Aorta (tissue), 5 donors: ENCODE results near the gene TDRD1. TPM values are rescaled to one million over a fixed set of nuclear protein-coding genes. Genes with fewer than 3 reads are reported as not detected.

ENCODE experiments used
- ATAC-seq: fragments of 200-7000 bp; cut with Tn5 transposase; one replicate; pipeline ENCODE4 v1.9.1; 2022; ENCODE audit warnings: moderate library complexity; ENCODE audit not compliant: low FRiP score
- DNase-seq, 2 donors: peaks; one replicate each; pipeline ENCODE4 v3.0.0-alpha.2; 2020
- H3K27ac ChIP-seq, 2 donors: one replicate each; pipeline ENCODE4 v1.5.1; 2013; ENCODE audit warnings: low read length in 2 of 2, mild to moderate bottlenecking in 2 of 2, moderate library complexity in 2 of 2, control low read depth in 1 of 2, inconsistent platforms in 1 of 2, low read depth in 1 of 2
- H3K27me3 ChIP-seq, 2 donors: one replicate each; pipeline ENCODE4 v1.6.1; 2013; ENCODE audit warnings: control low read depth in 1 of 2, low read length in 1 of 2, mild to moderate bottlenecking in 1 of 2, moderate library complexity in 1 of 2; ENCODE audit not compliant: insufficient read depth in 2 of 2, control insufficient read depth in 1 of 2
- H3K36me3 ChIP-seq, 2 donors: one replicate each; pipeline ENCODE4 v1.6.1; 2013; ENCODE audit warnings: control low read depth in 1 of 2, low read length in 1 of 2, mild to moderate bottlenecking in 1 of 2; ENCODE audit not compliant: insufficient read depth in 2 of 2, control insufficient read depth in 1 of 2
- H3K4me1 ChIP-seq, 2 donors: one replicate each; pipeline ENCODE4 v1.6.1; 2013; ENCODE audit warnings: low read length in 2 of 2, control low read depth in 1 of 2, mild to moderate bottlenecking in 1 of 2, moderate library complexity in 1 of 2; ENCODE audit not compliant: insufficient read depth in 2 of 2, control insufficient read depth in 1 of 2
- H3K4me3 ChIP-seq, 2 donors: one replicate each; pipeline ENCODE4 v1.5.1; 2013; ENCODE audit warnings: low read length in 2 of 2, control low read depth in 1 of 2, mild to moderate bottlenecking in 1 of 2
- H3K9me3 ChIP-seq: one replicate; pipeline ENCODE4 v1.6.1; 2013; ENCODE audit warnings: mild to moderate bottlenecking, low read length; ENCODE audit not compliant: control insufficient read depth
- WGBS, 2 donors: extraction: QIAGEN DNeasy Blood & Tissue Kit; methylation state at CpG; one replicate each; pipeline ENCODE4 v1.1.7; 2013; 5-methylcytosine and 5-hydroxymethylcytosine counted together
- intact Hi-C, 2 donors: fragments of 100-400 bp; cut with DNase I; formaldehyde crosslinking; loops; one replicate each; pipeline versions ENCODE4 v1.14.2 to v1.15.0; 2022
- polyA plus RNA-seq, 2 donors: library from polyadenylated mRNA; stranded (reverse); fragments of 200-250 nt; gene quantifications; one replicate each; pipeline ENCODE4 v1.2.3, GENCODE V29; 2013
- total RNA-seq, 2 donors: library from RNA; stranded (reverse); fragmentation: NEBNext Ultra II Directional; extraction: Animal tissue kit (Norgen Biotek cat#: 25700); gene quantifications; one replicate each; pipeline ENCODE4 v1.2.1, GENCODE V29; 2021
- donor health status: healthy with polysubstance abuse.
- donor health status: Bipolar disorder and iron deficiency.
- donor health status: DM: no; HTN: no; CAD: no.
- donor health status: DM: no; HTN: no; CAD: no.
- donor health status: DM: yes; HTN: yes; CAD: no.

TDRD1 gene
- total and polyA plus RNA-seq, 4 donors, result 0.19 to 0.78 (median 0.36) TPM; not detected in 1

- Histone ChIP-seq H3K27ac (no peak overlapping the region), H3K4me1 (no peaks in the 10 kb centered on the region), H3K9me3 (no peaks in the 10 kb centered on the region), H3K36me3 (no peaks in the 10 kb centered on the region), H3K4me3 (no peak overlapping the region), H3K27me3 (no peaks in the 10 kb centered on the region)
- DNase-seq (no peak), ATAC-seq (no peak)
- intact Hi-C loops, result no loop called here
- 64 to 65% methylated on average over 3 of the region's 3 CpGs for whole genome bisulfite sequencing, 2 donors
These were observed 49.0 kb downstream of the TDRD1 start for GRCh38 chr10:114228156-114228555.

GRCh38 chr10:114232561-114233176 is 53.5 kb downstream of the TDRD1 start:
- no peak overlapping the region for H3K27ac ChIP-seq
- DNase-seq (no peak), ATAC-seq (no peak)
- no peak overlapping the region for H3K4me3 ChIP-seq
- H3K4me1 ChIP-seq, result no peaks in the 10 kb centered on the region
- intact Hi-C loops, result no loop called here
- peaks cover 2 to 3% of the 10 kb centered on the region in 2 donors for H3K27me3 ChIP-seq
- no peaks in the 10 kb centered on the region for H3K9me3 ChIP-seq
- 50 to 56% methylated on average over 4 of the region's 4 CpGs for WGBS, 2 donors
- H3K36me3 ChIP-seq, result no peaks in the 10 kb centered on the region

GRCh38 chr10:114233482-114233881 is 54.3 kb downstream of the TDRD1 start:
- WGBS, 2 donors, result 60 to 65% methylated on average over 6 of the region's 6 CpGs
- Histone ChIP-seq H3K36me3 (no peaks in the 10 kb centered on the region), H3K27ac (no peak overlapping the region), H3K4me1 (no peaks in the 10 kb centered on the region), H3K27me3 (peaks cover 2 to 3% of the 10 kb centered on the region in 2 donors), H3K4me3 (no peak overlapping the region), H3K9me3 (no peaks in the 10 kb centered on the region)
- ATAC-seq (no peak), DNase-seq (no peak)
- intact Hi-C loops, result no loop called here

GRCh38 chr10:114234132-114234531 is 55.0 kb downstream of the TDRD1 start:
- DNase-seq (no peak), ATAC-seq (no peak)
- H3K36me3 ChIP-seq, result no peaks in the 10 kb centered on the region
- intact Hi-C loops, result no loop called here
- H3K4me1 ChIP-seq, result no peaks in the 10 kb centered on the region
- no peaks in the 10 kb centered on the region for H3K9me3 ChIP-seq
- H3K27me3 ChIP-seq, result peaks cover 2 to 3% of the 10 kb centered on the region in 2 donors
- no peak overlapping the region for H3K4me3 ChIP-seq
- no peak overlapping the region for H3K27ac ChIP-seq

- Histone ChIP-seq H3K27me3 (peaks cover 0 to 4% of the 10 kb centered on the region in 2 donors), H3K4me1 (no peaks in the 10 kb centered on the region), H3K4me3 (peak within 1 kb of the TSS in 1 of 2 donors; percentile 0), H3K9me3 (no peaks in the 10 kb centered on the region), H3K27ac (no peak within 1 kb of the TSS), H3K36me3 (no peaks in the 10 kb centered on the region)
- WGBS, 2 donors, result 6 to 7% methylated on average over 77 to 79 of the region's 79 CpGs
- intact Hi-C loops, result no loop called here
- ATAC-seq, result peak; percentile 30
- DNase-seq, result no peak
These were observed 60.2 kb downstream of the TDRD1 start, which contains the start of gene VWA2 for GRCh38 chr10:114239117-114239993. Gene VWA2 (plus strand): TSS chr10:114239254. CDS start chr10:114248714, 9,460 bp downstream.

GRCh38 chr10:114239994-114240345 is 60.8 kb downstream of the TDRD1 start:
- H3K27me3 ChIP-seq, result peaks cover 0 to 4% of the 10 kb centered on the region in 2 donors
- H3K4me1 ChIP-seq, result no peaks in the 10 kb centered on the region
- ATAC-seq (no peak), DNase-seq (no peak)
- WGBS, 2 donors, result 81 to 82% methylated on average over 11 of the region's 11 CpGs
- no peak overlapping the region for H3K27ac ChIP-seq
- H3K9me3 ChIP-seq, result no peaks in the 10 kb centered on the region
- intact Hi-C loops, result no loop called here
- H3K36me3 ChIP-seq, result no peaks in the 10 kb centered on the region
- H3K4me3 ChIP-seq, result no peak overlapping the region

- 82 to 88% methylated on average over 9 of the region's 9 CpGs for WGBS, 2 donors
- Histone ChIP-seq H3K27me3 (peaks cover 0 to 2% of the 10 kb centered on the region in 2 donors), H3K4me1 (no peaks in the 10 kb centered on the region)
These were observed 63.1 kb downstream of the TDRD1 start for GRCh38 chr10:114242235-114242634.

GRCh38 chr10:114243661-114244060 is 64.5 kb downstream of the TDRD1 start:
- Histone ChIP-seq H3K4me1 (no peaks in the 10 kb centered on the region), H3K4me3 (no peak overlapping the region), H3K27me3 (peaks cover 0 to 2% of the 10 kb centered on the region in 2 donors), H3K36me3 (no peaks in the 10 kb centered on the region), H3K27ac (no peak overlapping the region), H3K9me3 (no peaks in the 10 kb centered on the region)
- no peak for DNase-seq
- 65 to 68% methylated on average over 9 of the region's 9 CpGs for WGBS, 2 donors
- no peak for ATAC-seq
- intact Hi-C loops, result no loop called here

More at GRCh38 chr10:114242235-114242634, 63.1 kb downstream of the TDRD1 start:
- ATAC-seq (no peak), DNase-seq (no peak)
- no peaks in the 10 kb centered on the region for H3K9me3 ChIP-seq
- intact Hi-C loops, result no loop called here
- no peak overlapping the region for H3K4me3 ChIP-seq
- no peak overlapping the region for H3K27ac ChIP-seq
- H3K36me3 ChIP-seq, result no peaks in the 10 kb centered on the region

- intact Hi-C loops, result no loop called here
- DNase-seq (no peak), ATAC-seq (no peak)
- Histone ChIP-seq H3K9me3 (no peaks in the 10 kb centered on the region), H3K4me3 (no peak overlapping the region), H3K27ac (no peak overlapping the region), H3K4me1 (no peaks in the 10 kb centered on the region), H3K36me3 (no peaks in the 10 kb centered on the region), H3K27me3 (peaks cover 0 to 2% of the 10 kb centered on the region in 2 donors)
- 47 to 58% methylated on average over 6 of the region's 6 CpGs for WGBS, 2 donors
These were observed 65.0 kb downstream of the TDRD1 start for GRCh38 chr10:114244126-114244525.
